Mucosa of gallbladder (tissue), 1 donor: Measurements from ENCODE around the gene FRG2. TPM values are rescaled to one million over a fixed set of nuclear protein-coding genes. Genes with fewer than 3 reads are reported as not detected.
"Not testable (repeated sequence)": the region's sequence is repeated elsewhere in the genome, so short reads cannot be mapped to it uniquely, and the experiment has no call there.

Experiments
- DNase-seq: peaks from one replicate; pipeline ENCODE4 v3.0.0-alpha.2; 2020; ENCODE audit warnings: low spot score
- total RNA-seq: library from RNA; stranded (reverse); gene quantifications from one replicate; pipeline ENCODE4 v1.2.1, GENCODE V29; 2021
- donor health status: DM: no; HTN: no; CAD: no.

Gene FRG2
- not detected for total RNA-seq

DNA sequence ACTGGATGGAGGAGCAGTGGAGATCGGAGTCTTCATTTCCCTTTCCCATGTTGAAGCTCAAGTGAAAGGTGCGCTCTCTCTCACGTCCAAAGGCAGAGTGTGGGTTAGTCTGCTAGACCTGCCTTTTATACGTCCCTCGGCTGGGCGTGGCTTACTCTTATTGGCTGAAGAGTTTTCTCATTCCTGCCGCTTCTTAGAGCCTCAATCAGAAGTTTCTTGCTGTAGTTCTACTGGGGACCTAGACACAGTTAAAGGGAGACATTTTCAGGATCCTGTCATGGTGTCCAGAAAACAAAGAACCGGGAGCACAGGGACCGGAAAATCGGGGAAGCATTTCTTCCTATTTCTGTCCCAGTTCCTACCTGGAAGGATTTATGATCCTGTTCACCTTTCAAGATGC lies at the start of gene FRG2:
Gene FRG2 (minus strand): TSS at position 101 of the 400 bp plus-strand sequence. CDS start 52 bp downstream, at position 49.
- DNase-seq = not testable (repeated sequence)

DNA sequence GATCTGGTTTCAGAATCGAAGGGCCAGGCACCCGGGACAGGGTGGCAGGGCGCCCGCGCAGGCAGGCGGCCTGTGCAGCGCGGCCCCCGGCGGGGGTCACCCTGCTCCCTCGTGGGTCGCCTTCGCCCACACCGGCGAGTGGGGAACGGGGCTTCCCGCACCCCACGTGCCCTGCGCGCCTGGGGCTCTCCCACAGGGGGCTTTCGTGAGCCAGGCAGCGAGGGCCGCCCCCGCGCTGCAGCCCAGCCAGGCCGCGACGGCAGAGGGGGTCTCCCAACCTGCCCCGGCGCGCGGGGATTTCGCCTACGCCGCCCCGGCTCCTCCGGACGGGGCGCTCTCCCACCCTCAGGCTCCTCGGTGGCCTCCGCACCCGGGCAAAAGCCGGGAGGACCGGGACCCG lies 41.3 kb upstream of the FRG2 start:
- not testable (repeated sequence) for DNase-seq

DNA sequence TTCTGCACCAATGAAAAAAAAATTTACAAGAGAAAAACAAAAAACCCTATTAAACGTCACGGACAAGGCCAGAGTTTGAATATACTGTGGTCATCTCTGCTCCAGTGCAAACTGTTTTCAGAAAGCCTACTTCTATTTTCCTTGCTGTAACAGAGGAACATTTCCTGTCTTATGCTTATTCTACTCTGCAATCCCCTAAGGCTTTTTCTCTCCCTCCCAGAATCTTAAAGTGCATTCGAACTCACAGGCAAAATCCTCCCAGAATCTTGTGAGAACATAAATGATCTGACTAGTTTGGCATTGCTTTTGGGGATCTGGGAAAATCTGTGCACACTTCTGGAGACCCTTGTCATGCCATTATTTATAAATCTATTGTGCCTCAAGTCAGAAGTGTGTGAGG lies 37.7 kb upstream of the FRG2 start:
- not testable (repeated sequence) for DNase-seq

DNA sequence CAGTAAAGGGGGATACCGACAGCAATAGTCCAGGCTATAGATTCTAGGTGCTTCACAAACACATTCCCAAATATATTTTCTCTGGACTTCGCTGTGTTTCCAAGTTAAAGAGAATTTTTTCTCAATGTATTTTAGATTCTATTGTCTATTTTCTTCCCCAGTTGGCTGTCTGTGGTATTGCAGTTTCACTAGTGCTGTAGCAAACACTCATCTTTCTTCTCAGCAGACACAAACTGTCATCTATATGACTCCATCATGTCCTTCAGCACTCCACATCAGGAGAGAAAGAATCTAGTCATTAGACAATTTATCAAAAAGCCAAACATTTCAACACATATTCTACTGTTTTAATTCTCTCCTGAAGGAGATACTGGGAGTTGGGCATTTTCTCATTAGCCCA lies 37.3 kb upstream of the FRG2 start, which contains the start of gene DBET:
Gene DBET (plus strand): TSS at position 161 of the 400 bp plus-strand sequence.
- DNase-seq = not testable (repeated sequence)

DNA sequence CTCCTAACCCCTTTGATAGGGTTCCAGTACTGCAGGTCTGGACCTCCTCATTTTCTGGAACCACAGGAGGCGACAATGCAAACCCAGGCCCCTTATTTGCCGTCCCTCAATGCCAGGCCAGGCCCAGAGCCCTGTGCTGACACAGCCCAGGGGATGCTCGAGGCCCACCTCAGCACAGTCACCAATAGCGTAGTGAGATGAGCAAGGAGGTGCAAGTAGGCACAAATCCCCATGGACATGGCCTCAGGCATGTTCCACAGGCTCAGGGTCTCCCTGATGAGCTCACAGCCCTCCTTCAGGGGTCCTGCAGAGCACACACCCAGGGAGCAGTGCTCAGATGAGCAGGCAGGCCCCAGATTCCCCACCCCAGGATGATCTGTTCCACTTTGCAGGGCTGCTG lies 31.9 kb upstream of the FRG2 start:
- not testable (repeated sequence) for DNase-seq

DNA sequence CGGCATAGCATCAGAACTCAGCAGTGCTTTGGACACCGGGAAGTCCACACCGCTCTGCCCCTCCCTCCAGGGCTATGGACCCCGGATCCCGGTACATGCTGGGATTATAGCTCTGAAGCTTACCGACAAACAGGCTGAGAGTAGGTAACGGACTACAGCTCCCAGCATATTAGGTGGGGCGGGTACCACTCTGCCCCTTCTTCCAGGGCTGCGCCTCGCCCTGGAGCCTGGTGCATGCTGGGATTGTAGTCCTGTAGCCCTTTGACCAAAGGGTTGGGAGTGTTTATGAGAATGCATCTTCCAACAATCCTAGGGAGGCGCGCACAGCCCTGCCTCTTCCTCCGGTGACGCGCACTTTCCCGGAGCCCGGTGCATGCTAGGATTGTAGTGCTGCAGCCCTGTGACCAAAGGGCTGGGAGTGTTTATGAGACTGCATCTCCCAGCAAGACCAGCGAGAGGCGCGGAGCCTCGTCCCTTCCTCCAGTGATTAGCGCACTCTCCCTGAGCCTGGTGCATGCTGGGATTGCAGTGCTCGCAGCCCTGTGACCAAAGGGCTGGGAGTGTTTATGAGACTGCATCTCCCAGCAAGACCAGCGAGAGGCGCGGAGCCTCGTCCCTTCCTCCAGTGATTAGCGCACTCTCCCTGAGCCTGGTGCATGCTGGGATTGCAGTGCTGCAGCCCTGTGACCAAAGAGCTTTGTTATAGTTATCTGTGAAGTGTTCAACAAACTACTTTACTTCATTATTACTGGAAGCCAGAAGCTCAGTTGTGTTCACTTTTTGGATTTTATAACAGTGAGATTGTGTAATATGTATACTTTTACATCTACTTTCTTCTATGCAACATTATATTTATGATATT lies 22.6 kb upstream of the FRG2 start:
- DNase-seq = not testable (repeated sequence)

DNA sequence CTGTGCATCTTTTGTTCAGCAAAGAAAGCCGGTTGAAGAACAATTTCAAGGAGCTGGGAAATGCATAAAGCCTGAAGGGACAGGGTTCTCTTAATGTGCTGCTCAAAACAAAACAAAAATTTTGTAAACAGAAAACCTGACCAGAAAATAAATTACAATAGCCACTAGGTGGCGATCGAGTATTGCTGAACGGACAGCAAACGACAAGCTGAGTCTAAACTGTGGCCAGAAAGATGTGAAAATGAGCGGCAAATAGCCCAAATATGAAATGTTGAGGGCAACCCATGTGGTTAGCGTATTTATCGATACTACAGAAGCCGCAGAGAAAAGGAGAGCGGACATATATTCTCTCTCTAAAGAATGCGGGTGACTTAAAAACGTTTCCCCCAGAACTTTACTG lies 20.6 kb upstream of the FRG2 start:
- DNase-seq = not testable (repeated sequence)

DNA sequence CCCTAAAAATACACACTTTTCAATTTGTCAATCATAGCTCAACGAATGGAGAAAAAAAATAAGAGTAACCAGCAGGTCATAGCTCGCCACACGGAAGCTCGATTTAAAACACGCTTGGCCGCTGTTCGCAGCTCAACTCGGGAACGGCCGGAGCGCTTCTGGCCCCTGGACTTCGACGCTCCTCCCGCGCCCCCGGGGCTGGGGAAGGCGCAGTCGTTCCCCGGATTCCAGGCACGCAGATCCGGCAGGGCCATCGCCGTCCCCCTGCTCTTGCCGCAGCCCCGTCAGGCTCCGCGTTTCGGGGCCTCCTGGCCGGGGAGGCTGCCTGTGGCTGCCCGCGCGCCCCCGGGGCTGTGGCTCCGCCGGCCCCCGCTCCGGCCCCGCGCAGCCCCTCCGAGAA lies 13.8 kb upstream of the FRG2 start:
- DNase-seq = not testable (repeated sequence)

DNA sequence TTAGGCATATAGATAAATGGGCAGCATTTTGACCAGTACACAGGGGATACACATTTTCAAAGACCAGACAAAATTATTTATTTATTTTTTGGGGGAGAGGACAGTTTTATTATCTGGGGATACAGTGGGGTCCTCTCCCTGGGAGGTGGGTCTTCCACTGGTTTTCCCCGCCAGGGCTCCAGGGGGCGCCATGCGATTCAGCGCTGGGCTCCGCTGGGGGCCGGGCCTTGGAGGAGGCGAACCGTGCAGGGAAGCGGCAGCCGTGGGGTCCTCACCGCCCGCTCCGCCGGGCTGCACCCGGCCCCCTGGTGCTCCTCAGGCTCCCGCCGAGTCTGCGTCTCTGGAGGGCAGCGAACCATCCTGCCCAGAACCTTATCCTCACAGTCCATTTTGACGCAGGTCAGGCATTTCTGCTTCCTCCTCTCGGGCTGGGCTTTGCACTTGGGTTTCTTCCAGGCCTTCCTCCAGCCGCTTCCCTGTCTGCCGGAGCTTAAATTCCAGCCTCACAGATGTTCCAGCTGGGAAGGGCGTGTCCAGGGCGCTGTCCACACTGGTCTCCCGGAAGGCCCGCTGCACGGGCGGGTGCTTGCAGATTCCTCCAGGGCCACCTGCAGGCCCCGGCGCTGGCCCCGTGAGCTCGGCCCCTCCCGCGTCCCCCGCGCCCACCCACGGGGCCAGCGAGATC lies 10.8 kb upstream of the FRG2 start:
- not testable (repeated sequence) for DNase-seq

DNA sequence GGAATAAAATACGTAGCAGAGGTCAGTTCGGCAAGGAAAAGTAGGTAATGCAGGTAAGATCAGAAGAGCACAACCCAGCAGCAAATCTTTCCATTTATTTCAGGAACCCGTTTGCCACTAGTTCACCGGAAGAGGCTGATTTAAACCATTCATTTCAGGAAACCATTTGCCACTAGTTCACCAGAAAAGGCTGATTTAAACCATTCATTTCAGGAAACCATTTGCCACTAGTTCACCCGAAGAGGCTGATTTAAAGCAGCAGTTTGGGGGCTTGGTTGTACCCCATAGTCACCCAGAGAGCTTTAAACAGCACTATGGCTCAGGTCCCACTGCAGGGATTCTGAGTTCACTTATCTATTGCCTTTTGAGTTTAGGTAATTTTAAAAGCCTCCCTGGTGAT lies 4.2 kb upstream of the FRG2 start:
- DNase-seq = not testable (repeated sequence)

DNA sequence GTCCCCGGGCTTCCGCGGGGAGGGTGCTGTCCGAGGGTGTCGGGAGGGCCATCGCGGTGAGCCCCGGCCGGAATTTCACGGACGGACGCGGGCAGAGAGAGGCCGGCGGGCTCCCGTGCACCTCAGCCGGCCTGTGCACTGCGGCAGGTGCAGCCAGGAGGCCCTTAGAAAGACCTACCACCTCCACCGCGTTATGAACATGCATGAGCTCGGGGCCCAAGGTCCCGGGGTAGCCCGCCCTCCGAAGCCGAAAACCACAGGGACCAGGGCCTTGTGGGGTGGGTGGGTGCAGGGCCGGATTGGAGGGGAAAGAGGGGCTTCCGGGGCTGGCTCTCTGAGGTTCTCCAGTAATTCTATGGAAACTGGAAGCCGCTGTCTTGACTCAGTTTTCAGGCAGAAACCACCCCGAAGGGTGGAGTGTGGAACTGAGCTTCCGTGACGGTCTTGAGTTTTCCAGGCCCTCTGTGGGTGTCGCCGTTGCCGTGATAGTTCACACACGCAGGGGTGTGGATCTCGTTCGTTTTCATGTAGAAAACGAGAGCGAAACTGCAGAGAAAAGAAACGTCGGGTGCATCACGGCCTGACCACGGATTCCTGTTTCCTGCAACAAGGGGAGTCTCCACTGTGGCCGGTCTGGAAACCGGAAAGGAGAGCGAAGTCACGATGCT lies 4.3 kb downstream of the FRG2 start:
- DNase-seq = not testable (repeated sequence)

DNA sequence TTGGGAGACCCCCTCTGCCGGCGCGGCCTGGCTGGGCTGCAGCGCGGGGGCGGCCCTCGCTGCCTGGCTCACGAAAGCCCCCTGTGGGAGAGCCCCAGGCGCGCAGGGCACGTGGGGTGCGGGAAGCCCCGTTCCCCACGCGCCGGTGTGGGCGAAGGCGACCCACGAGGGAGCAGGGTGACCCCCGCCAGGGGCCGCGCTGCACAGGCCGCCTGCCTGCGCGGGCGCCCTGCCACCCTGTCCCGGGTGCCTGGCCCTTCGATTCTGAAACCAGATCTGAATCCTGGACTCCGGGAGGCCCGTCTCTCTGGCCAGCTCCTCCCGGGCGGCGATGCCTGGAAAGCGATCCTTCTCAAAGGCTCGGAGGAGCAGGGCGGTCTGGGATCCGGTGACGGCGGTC lies 5.1 kb downstream of the FRG2 start:
- not testable (repeated sequence) for DNase-seq

DNA sequence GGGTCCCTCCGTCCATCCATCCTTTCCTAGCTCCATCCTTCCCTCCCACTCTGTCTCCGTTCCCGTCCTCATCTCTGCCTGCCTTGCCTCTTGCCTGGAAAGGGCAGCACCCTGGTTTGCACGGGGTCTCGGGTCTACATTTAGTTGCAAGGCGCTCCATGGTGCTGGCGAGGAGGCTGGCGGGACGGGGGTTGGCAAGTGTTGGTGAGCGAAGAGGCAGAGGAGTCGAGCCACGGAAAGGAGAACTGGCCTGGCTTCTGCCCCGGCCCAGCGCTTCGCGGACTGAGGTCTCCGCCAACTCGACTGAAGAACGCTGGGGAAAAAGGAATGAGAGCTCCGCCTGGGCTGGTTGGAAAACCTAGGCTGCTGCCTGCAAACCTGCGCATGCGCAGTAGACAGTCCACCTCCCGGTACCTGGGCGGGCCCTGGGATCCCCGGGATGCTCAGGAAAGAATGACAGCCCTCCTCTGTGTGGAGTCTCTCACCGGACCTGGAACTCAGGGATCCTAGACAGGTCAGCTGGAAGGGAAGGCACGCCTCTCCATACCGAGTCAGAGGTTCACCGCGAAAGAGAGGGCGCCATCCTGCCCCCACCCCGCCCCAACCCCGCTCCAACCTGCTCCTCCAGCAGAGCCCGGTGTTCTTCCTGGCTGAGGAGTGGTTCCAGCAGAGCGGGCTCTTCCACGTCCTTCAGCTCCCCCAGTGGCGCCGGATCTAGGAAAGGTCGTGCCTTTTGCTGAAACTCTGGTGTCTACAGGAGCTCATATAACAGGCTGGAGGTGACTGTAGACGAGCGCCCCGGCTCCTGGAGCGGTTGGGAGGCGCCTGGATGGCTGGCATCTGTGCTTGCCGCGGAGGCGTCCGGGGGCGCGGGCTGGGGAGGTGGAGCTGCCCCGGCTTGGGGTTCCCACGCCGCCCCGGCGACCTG lies 6.0 kb downstream of the FRG2 start:
- DNase-seq = no peak

DNA sequence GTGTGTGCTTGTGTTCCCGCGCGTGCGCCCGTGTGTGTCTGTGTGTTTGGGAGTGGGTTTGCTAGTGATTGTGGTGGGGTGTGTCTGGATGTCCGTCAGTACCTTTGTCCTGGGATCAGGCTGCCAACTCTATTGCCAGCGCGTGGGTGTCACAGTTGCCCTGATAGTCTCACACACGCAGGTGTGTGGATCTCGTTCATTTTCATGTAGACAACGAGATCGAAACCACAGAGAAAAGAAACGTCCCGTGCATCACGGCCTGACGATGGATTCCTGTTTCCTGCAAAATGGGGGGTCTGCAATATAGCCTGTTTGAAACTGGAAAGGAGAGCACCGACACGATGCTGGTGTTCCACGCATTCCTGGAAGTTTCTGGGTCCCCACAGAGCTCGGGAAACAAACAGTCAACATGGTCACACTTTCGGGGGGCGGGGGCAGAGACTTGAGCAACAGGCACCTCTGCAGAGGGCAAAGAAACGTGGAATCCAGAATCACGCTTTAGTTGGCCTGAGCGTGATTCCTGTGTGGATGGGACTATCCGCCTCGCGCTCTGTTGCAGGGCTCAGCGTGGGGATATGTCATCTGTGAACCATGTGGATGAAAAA lies 7.1 kb downstream of the FRG2 start:
- DNase-seq = not testable (repeated sequence)

DNA sequence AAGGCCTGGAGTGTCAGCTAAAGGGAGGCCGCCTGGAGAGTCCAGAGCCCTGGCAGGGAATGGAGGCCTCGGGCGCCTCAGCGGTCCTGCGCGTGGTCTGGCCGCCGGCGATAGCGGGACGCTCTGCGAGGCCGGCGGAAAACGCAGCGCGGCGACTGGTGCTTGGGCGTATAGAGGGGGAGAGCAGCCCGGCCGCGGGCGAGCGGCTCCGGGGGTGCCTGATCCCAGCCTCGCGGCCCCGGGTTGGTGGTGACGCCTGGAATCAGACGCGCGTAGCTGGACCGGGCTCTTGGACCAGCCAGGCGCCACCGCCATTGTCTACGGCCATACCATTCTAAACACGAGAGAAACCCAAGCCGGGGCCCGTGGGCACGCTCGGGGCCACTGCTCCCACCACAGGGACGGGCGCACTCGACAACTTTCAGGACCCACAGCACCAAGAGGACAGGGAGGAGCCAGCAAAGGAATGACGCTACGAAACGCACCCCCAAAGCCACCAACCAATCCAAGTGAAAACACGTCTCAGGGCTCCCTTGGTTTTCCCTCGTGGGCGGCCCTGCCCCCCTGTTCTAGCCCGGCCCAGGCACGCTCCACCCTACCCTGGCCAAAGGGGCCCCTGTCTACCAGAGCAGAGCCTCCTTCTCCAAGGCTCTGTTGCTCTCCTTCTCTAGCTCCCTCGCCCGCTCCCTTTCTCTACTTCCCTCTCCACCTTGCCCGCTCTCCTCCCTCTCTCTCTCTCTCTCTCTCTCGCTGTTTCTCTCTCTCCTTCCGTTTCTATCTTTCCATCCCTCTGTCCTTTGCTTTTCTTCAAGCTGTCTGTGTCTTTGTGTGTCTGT lies 7.8 kb downstream of the FRG2 start:
- no peak for DNase-seq

DNA sequence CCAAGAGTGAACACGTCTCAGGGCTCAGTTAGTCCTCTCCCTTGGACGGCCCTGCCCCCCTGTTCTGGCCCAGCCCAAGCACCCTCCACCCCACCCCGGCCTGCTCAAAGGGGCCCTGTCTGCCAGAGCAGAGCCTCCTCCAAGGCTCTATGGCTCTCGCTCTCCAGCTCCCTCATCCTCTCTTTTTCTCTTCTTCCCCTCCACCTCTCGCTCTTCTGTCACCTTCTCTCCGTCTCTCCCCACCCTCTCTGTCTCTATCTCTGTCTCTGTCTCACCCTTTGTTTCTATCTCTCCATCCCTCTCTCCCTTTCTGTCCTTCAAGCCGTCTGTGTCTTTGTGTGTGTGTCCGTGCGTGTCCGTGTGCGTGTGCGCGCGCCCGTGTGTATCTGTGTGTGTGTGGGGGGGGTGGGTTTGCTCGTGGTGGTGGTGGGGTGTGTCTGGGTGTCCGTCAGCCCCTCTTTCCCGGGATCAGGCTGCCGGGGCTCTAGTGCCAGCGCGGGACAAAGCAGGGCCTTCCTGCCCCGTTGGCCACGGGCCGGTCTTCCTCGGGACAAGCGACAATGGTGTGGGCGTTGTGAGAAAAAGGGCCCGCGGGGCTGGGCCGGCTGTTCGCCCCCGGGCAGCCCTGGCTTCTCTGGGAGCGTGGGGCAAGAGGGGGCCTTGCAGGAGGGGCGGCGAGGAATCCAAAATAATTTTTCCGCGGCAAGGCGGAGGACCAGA lies 8.7 kb downstream of the FRG2 start:
- DNase-seq = no peak

DNA sequence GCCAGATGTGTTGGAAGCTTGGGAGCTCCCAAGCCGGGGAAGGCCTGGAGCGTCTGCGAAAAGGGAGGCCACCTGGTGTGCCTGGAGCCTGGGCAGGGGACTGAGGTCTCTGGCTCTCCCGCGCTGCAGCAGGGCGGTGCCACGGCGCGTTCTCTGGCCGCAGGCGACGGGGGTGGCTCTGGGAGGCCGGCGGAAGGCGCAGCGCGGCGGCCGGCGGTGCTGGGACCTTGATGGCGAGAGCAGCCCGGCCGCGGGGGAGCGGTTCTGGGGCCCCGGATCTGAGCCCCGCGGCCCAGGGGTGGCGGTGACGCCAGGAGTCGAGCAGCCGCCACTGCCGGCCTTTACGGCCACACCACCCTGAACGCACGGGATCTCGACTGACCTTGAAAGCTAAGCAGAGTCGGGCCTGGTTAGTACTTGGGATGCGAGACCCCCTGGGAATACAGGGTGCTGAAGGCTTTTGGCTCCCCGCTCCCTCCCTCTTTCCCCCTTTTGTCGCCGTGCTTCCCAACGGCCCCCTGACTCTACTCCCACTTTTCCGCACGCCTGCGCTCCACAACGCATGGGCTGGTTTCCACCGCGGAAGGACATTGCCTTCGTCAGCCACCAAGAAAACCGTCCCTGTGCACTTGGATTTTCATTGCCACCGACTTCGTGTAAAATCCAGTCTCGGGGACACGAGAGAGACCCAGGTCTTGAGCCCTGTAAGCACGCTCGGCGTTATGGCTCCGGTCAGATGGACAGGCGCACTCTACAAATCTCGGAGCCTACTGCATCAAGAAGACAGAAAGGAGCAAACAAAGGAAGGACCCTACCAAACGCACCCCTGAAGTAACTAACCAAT lies 9.5 kb downstream of the FRG2 start:
- no peak for DNase-seq
